K562 (cell line): Measurements from ENCODE around the gene UBE2H. TPM values are rescaled to one million over a fixed set of nuclear protein-coding genes. Genes with fewer than 3 reads are reported as not detected.

Experiments
- ATAC-seq: fragments of 200-7000 bp; cut with Tn5 transposase; 3 replicates; pipeline ENCODE4 v1.9.1; 2020; ENCODE audit warnings: moderate library complexity
- BruUV-seq: library from RNA; stranded (reverse); fragments of 400-500 nt; replicated peaks from 2 replicates; lab custom pipeline; 2021; lab: Mats Ljungman, UMichigan
- CTCF ChIA-PET: fragments of 300-600 bp; formaldehyde crosslinking; extraction: SDS; loops from one replicate; lab custom pipeline; 2021; ENCODE audit warnings: low intra/inter-chr PET ratio; lab: Yijun Ruan, JAX
- POLR2A ChIA-PET: fragments of 300-600, 350-650 bp; sonication (Branson Sonifier 250); formaldehyde crosslinking; extraction: SDS; loops from one replicate; lab custom pipeline; 2021; ENCODE audit warnings: antibody characterized with exemption, inconsistent platforms; lab: Yijun Ruan, JAX
- DNase-seq, 4 experiments: peaks; one replicate each; pipeline versions ENCODE4 v3.0.0 to v3.0.0-alpha.2; 2011 to 2018; ENCODE audit warnings: low spot score in 3 of 4, mixed read lengths in 3 of 4; ENCODE audit errors: extremely low read depth in 1 of 4
- FAIRE-seq: peaks from 2 replicates; lab custom pipeline; 2011; peaks lifted over from hg19 to GRCh38; lab: Jason Lieb, UNC
- H2AFZ ChIP-seq: 2 replicates; pipeline ENCODE4 v1.6.0; 2011; ENCODE audit warnings: low read depth, low read length, control low read depth, inconsistent platforms
- H3K27ac ChIP-seq: fragments of 200-600 bp; 3 replicates; pipeline ENCODE4 v1.8.0; 2011; ENCODE audit warnings: low read depth, mild to moderate bottlenecking, control low read depth, inconsistent platforms, low read length, moderate library complexity, mixed read lengths; ENCODE audit errors: extremely low read depth
- H3K27me3 ChIP-seq, 2 experiments: fragments of 300-600 bp in 1 of 2; 2 replicates in 1 of 2; 3 replicates in 1 of 2; pipeline versions ENCODE4 v1.6.0 to v1.8.0; 2011; ENCODE audit warnings: inconsistent platforms in 2 of 2, low read length in 2 of 2, mild to moderate bottlenecking in 1 of 2, mixed read lengths in 1 of 2, moderate library complexity in 1 of 2; ENCODE audit not compliant: control insufficient read depth in 2 of 2, insufficient read depth in 2 of 2
- H3K36me3 ChIP-seq: fragments of 300-600 bp; 3 replicates; pipeline ENCODE4 v1.8.0; 2011; ENCODE audit warnings: mild to moderate bottlenecking, low read length, inconsistent platforms; ENCODE audit not compliant: control insufficient read depth, insufficient read depth
- H3K4me1 ChIP-seq, 2 experiments: fragments of 200-600 bp in 1 of 2; replicated peaks in 1 of 2; 2 replicates in 1 of 2; 3 replicates in 1 of 2; pipeline versions ENCODE4 v1.5.1 to v1.8.0; 2011; ENCODE audit warnings: inconsistent platforms in 2 of 2, low read length in 2 of 2, mild to moderate bottlenecking in 1 of 2, mixed read lengths in 1 of 2, moderate library complexity in 1 of 2; ENCODE audit not compliant: control insufficient read depth in 2 of 2, insufficient read depth in 2 of 2
- H3K4me2 ChIP-seq: 2 replicates; pipeline ENCODE4 v1.6.1; 2011; ENCODE audit warnings: low read length, control low read depth, inconsistent platforms, mixed read lengths; ENCODE audit not compliant: insufficient read depth
- H3K4me3 ChIP-seq: fragments of 200-600 bp; sonication (generic), shearing (Covaris generic); 2 replicates; pipeline ENCODE4 v1.5.1; 2016; ENCODE audit warnings: control low read depth, inconsistent platforms
- H3K79me2 ChIP-seq: fragments of 200-600 bp; 3 replicates; pipeline ENCODE4 v1.8.0; 2011; ENCODE audit warnings: low read length, inconsistent platforms; ENCODE audit not compliant: control insufficient read depth, insufficient read depth
- H3K9ac ChIP-seq, 2 experiments: 2 replicates each; pipeline versions ENCODE4 v1.6.0 to v1.6.1; 2011; ENCODE audit warnings: low read depth in 2 of 2, low read length in 2 of 2, control low read depth in 1 of 2, inconsistent platforms in 1 of 2, mild to moderate bottlenecking in 1 of 2, mixed read lengths in 1 of 2; ENCODE audit not compliant: insufficient read depth in 1 of 2
- H3K9me1 ChIP-seq: one replicate; pipeline ENCODE4 v1.6.0; 2011; ENCODE audit warnings: inconsistent platforms, mild to moderate bottlenecking, low read length, moderate library complexity; ENCODE audit not compliant: control insufficient read depth, insufficient read depth
- H3K9me3 ChIP-seq: replicated peaks from 2 replicates; pipeline ENCODE4 v1.5.1; 2011; ENCODE audit warnings: low read depth, low read length, inconsistent platforms; ENCODE audit not compliant: control insufficient read depth, insufficient read depth
- H4K20me1 ChIP-seq: replicated peaks from 2 replicates; pipeline ENCODE4 v1.6.1; 2011; ENCODE audit warnings: low read length, inconsistent platforms, mixed read lengths; ENCODE audit not compliant: control insufficient read depth, insufficient read depth
- CEBPG ChIP-seq, 3 experiments: fragments of 200-800 bp in 1 of 3; sonication (Bioruptor generic) in 1 of 3; sonication (generic) in 1 of 3; formaldehyde crosslinking in 1 of 3; IDR thresholded peaks in 2 of 3; conservative IDR thresholded peaks in 1 of 3; 2 replicates each; pipeline versions ENCODE4 v1.6.1 to v1.8.0; 2016 to 2022; ENCODE audit warnings: missing compliant biosample characterization in 2 of 3, missing genetic modification characterization in 2 of 3, mild to moderate bottlenecking in 1 of 3, missing genetic modification reagents in 1 of 3
- E2F6 ChIP-seq, 2 experiments: IDR thresholded peaks; 2 replicates each; pipeline ENCODE4 v1.6.1; 2011; ENCODE audit warnings: borderline replicate concordance in 1 of 2, control low read depth in 1 of 2, low read depth in 1 of 2, low read length in 1 of 2, mild to moderate bottlenecking in 1 of 2, mixed read lengths in 1 of 2, moderate library complexity in 1 of 2; ENCODE audit not compliant: insufficient read depth in 1 of 2, insufficient read length in 1 of 2, poor library complexity in 1 of 2, severe bottlenecking in 1 of 2; ENCODE audit errors: extremely low read depth in 1 of 2
- GTF2A2 ChIP-seq: IDR thresholded peaks from 2 replicates; pipeline ENCODE4 v1.6.1; 2016; ENCODE audit warnings: mild to moderate bottlenecking, missing genetic modification characterization, missing compliant biosample characterization
- MGA ChIP-seq: fragments of 450-650 bp; IDR thresholded peaks from 2 replicates; pipeline ENCODE4 v1.6.1; 2016; ENCODE audit warnings: mild to moderate bottlenecking, moderate library complexity
- WGBS: fragments of 100-300 bp; shearing (Covaris generic); methylation state at CpG from one replicate; pipeline ENCODE4 v1.1.6; 2016; ENCODE audit warnings: low coverage, mixed read lengths; ENCODE audit not compliant: insufficient coverage; ENCODE audit errors: missing lambda C conversion rate; 5-methylcytosine and 5-hydroxymethylcytosine counted together
- in situ Hi-C: fragments of 300-500 bp; cut with MboI; formaldehyde crosslinking; loops from 4 replicates; pipeline ENCODE4 v1.15.0; 2018; ENCODE audit warnings: inconsistent platforms, mixed read lengths
- intact Hi-C: fragments of 100-400 bp; cut with micrococcal nuclease; formaldehyde crosslinking; loops from 2 replicates; pipeline ENCODE4 v1.14.2; 2022
- polyA plus RNA-seq, 8 experiments: library from polyadenylated mRNA; depleted of rRNA in 4 of 8; stranded (reverse) in 5 of 8; unstranded in 3 of 8; fragments of >200 nt; fragmentation: Nextera tagmentation in 2 of 8; fragmentation: Illumina TruSeq in 1 of 8; extraction: Ambion mirVana in 2 of 8; extraction: Trizol in 1 of 8; gene quantifications; 2 replicates each; pipeline versions ENCODE4 v1.2.1 to v1.2.3, GENCODE V29; 2011 to 2014; ENCODE audit warnings: inconsistent platforms in 1 of 8, missing spikeins in 1 of 8
- total RNA-seq, 7 experiments: library from RNA; depleted of rRNA in 6 of 7; stranded (reverse); fragments of >200 nt in 6 of 7; fragmentation: Illumina TruSeq in 2 of 7; extraction: Trizol in 2 of 7; gene quantifications; 2 replicates each; pipeline versions ENCODE4 v1.2.1 to v1.2.3, GENCODE V29; 2011 to 2021; ENCODE audit warnings: low replicate concordance in 1 of 7

Gene UBE2H
- total and polyA plus RNA-seq, 9 of the 15 experiments (the other 6 are each of a cell fraction or from before 2014, with no cell fraction given): 6.3 to 33.0 (median 13.3) TPM

DNA sequence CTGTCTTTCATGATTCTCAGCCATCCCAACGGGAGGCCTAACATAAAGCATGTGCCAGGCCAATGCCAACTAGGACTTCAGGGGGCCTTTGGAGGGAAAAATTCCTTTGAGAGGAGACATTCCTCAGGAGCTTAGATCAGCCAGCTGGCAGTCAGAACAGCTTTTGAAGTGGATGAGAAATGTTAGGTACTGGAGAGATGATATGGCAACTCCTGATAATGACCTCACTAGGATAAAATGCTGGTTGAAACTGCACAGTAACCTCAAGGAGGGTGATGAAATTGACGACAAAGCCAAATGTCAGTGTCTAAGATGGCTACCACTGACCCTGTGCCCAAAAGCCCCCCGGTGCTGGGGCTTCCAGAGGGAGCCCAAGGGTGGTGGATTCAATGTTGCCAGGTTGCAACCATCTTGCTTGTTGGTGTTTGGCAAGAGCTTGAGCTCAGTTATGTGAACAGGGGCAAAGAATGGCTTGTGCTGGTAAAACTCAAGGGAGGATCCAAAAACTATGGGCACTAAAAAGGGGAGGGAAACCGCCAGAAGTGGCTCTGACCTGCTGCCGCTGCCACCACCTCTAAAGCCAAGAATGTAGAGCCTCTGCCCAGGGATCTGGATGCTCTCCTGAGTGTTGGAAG lies 121.2 kb downstream of the UBE2H start:
- WGBS: 36% methylated on average over 5 of the region's 5 CpGs
- in situ Hi-C loops: loop anchor here (5.0 kb wide), 1 partner anchor 181 kb away; no protein-coding TSS in a partner anchor
- H4K20me1 ChIP-seq: no peaks in the 10 kb centered on the region
- no peaks in the 10 kb centered on the region for H3K27me3 ChIP-seq
- H2AFZ ChIP-seq: no peak overlapping the region
- H3K9ac ChIP-seq: no peak overlapping the region
- H3K4me2 ChIP-seq: no peak overlapping the region
- H3K4me3 ChIP-seq: no peak overlapping the region
- ATAC-seq (peak; percentile 50), DNase-seq (peak in 1 of 4 experiments; percentile 37), FAIRE-seq (peak; percentile 59)
- CTCF ChIA-PET: interaction anchor here (0.7 to 3.0 kb wide), 2 partner anchors 167 to 180 kb away, joined by 3 to 20 read pairs; no protein-coding TSS in a partner anchor
- peaks cover 9 to 32% of the 10 kb centered on the region in 2 experiments; a peak in 4 of 5 replicates for H3K4me1 ChIP-seq
- H3K27ac ChIP-seq: no peak overlapping the region; the same call in 2 of the 3 replicates
- POLR2A ChIA-PET: interaction anchor here (0.7 to 1.8 kb wide), 4 partner anchors 10 to 179 kb away, joined by 3 to 8 read pairs (median 4); no protein-coding TSS in a partner anchor
- H3K9me3 ChIP-seq: no peaks in the 10 kb centered on the region
- no TSS peak for BruUV-seq
- intact Hi-C loops: loop anchor here (2.0 kb wide), 5 partner anchors 15 to 1001 kb away; no protein-coding TSS in a partner anchor
- no peaks in the 10 kb centered on the region for H3K36me3 ChIP-seq
- no peaks in the 10 kb centered on the region for H3K79me2 ChIP-seq
- no peaks in the 10 kb centered on the region for H3K9me1 ChIP-seq
- TF ChIP-seq E2F6 (IDR thresholded peaks at IDR 0.05; ENCODE audit: borderline replicate concordance in 1 of 2, extremely low read depth in 1 of 2, insufficient read depth in 1 of 2, insufficient read length in 1 of 2, low read depth in 1 of 2, low read length in 1 of 2, poor library complexity in 1 of 2, severe bottlenecking in 1 of 2): no peak
- peak; percentile 88 for TF ChIP-seq CEBPG (CRISPR knock-in tag; IDR thresholded peaks at IDR 0.05)
- TF ChIP-seq CEBPG (tag; conservative IDR thresholded peaks at IDR 0.05 in 1 of 2, IDR thresholded peaks at IDR 0.05 in 1 of 2): peak in 1 of 2 experiments; percentile 94; a peak in 2 of 4 replicates
- TF ChIP-seq MGA: no peak
- TF ChIP-seq GTF2A2 (tag): peak; percentile 45; the same call in 1 of the 2 replicates
